Right lobe of liver (tissue), 6 donors: ENCODE data around the gene CD276. TPM values are rescaled to one million over a fixed set of nuclear protein-coding genes. Genes with fewer than 3 reads are reported as not detected.
"Not testable (repeated sequence)": the region's sequence is repeated elsewhere in the genome, so short reads cannot be mapped to it uniquely, and the experiment has no call there.

Source experiments
- ATAC-seq, 4 donors: fragments of 200-7000 bp; cut with Tn5 transposase; one replicate each; pipeline ENCODE4 v1.9.1; 2020; ENCODE audit warnings: mild to moderate bottlenecking in 4 of 4, moderate library complexity in 4 of 4
- DNase-seq, 3 donors: peaks; one replicate each; pipeline ENCODE4 v3.0.0-alpha.2; 2020
- H3K27ac ChIP-seq, 3 donors: fragments of 200-600 bp; one replicate each; pipeline ENCODE4 v1.8.0; 2022
- H3K27me3 ChIP-seq, 2 donors: fragments of 200-600 bp; one replicate each; pipeline ENCODE4 v1.8.0; 2022
- H3K36me3 ChIP-seq, 4 donors: fragments of 200-600 bp; sonication (generic) in 1 of 4; one replicate each; pipeline versions ENCODE4 v1.5.1 to v1.8.0; 2017 to 2022; ENCODE audit warnings: control low read depth in 1 of 4
- H3K4me1 ChIP-seq, 4 donors: fragments of 200-600 bp; sonication (generic) in 1 of 4; one replicate each; pipeline versions ENCODE4 v1.5.1 to v1.8.0; 2017 to 2022; ENCODE audit warnings: control low read depth in 1 of 4
- H3K4me3 ChIP-seq, 3 donors: fragments of 200-600 bp; one replicate each; pipeline ENCODE4 v1.8.0; 2022
- H3K9me3 ChIP-seq, 4 donors: fragments of 200-600 bp; sonication (generic) in 1 of 4; one replicate each; pipeline versions ENCODE4 v1.5.1 to v1.8.0; 2017 to 2022; ENCODE audit warnings: control low read depth in 1 of 4
- CTCF ChIP-seq, 4 donors: fragments of 200-600 bp in 3 of 4; fragments of 450-650 bp in 1 of 4; IDR thresholded peaks; one replicate each; pipeline versions ENCODE4 v1.5.1 to v1.8.0; 2016 to 2022; ENCODE audit warnings: antibody characterized with exemption in 4 of 4, mild to moderate bottlenecking in 2 of 4
- POLR2A ChIP-seq: fragments of 450-650 bp; IDR thresholded peaks from one replicate; pipeline ENCODE4 v1.6.1; 2017; ENCODE audit warnings: antibody characterized with exemption, mild to moderate bottlenecking
- WGBS: methylation state at CpG from one replicate; pipeline ENCODE4 v1.1.6; 2018; ENCODE audit warnings: low coverage, low lambda C conversion rate; ENCODE audit not compliant: insufficient coverage; ENCODE audit errors: missing lambda C conversion rate; 5-methylcytosine and 5-hydroxymethylcytosine counted together
- intact Hi-C, 2 donors: fragments of 100-400 bp; cut with DNase I; formaldehyde crosslinking; loops; one replicate each; pipeline versions ENCODE4 v1.11.2 to v1.14.1; 2022
- total RNA-seq, 6 experiments: library from RNA; depleted of rRNA in 2 of 6; stranded (reverse); fragments of >200 nt in 2 of 6; fragmentation: NEBNext Ultra II Directional in 3 of 6; extraction: Animal tissue kit (Norgen Biotek cat#: 25700) in 3 of 6; gene quantifications; one replicate each; pipeline versions ENCODE4 v1.1.0 to v1.2.4, GENCODE V29; 2016 to 2023
- donor health status: DM: no; HTN: yes; CAD: no.
- donor health status: DM: no; HTN: no; CAD: no.
- donor health status: DM: no; HTN: no; CAD: no.
- donor health status: DM: no; HTN: yes; CAD: no.
- donor health status: DM: no; HTN: yes; CAD: no.

CD276 gene
- total RNA-seq, 6 experiments from 2014 or later, result 18.8 to 56.5 (median 23.8) TPM

DNA sequence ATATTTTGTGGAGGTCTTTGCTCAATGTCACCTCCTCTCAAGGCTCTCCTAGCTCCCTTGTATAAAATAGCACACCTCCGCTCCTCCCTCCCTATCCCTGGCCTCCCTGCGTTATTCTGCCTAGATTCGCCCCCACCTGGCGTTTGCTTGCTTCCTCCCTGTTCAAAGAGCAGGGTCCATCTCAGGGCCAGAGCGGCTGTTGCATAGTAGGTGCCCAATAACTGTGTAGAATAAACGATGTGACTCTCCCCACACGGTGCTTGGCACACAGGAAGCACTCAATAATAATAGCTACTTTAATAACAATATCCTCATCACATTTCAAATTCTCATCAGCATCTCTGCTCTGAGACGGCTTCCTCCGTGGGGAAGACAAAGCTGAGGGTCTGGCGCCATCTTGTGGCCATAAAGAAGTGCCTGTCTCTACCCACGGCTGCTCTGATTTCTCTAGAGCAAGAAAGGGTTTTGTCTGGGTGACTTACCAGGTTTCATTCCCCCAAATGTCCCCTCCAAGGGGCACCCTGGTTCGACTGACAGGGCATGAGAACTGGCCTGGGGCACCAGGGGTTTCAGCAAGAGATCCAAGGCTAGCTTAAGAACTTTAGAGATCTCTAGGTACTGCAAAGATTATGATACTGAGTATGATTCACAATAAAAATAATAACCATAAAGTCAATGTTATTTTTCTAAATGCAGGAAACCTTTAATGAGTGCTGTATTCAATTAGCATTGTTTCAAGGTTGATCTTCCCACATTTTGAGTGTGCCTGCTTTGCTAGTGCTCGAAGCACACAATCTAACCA, 16.1 kb downstream of the CD276 start:
- H3K4me3 ChIP-seq, result no peak overlapping the region
- TF ChIP-seq POLR2A (no peak), CTCF (IDR thresholded peaks at IDR 0.05) (peak; percentile 90 to 96 (median 94))
- H3K27me3 ChIP-seq, result no peaks in the 10 kb centered on the region
- 24% methylated on average over 13 of the region's 13 CpGs for WGBS
- no peaks in the 10 kb centered on the region for H3K36me3 ChIP-seq
- peaks cover 0 to 7% (median 0%) of the 10 kb centered on the region in 4 donors for H3K4me1 ChIP-seq
- H3K9me3 ChIP-seq, result no peaks in the 10 kb centered on the region
- no peak overlapping the region for H3K27ac ChIP-seq
- intact Hi-C loops, result loop anchor here in 1 of 2 donors (5.0 kb wide), 1 partner anchor 143 kb away; no protein-coding TSS in a partner anchor
- ATAC-seq (peak; percentile 58 to 81 (median 69)), DNase-seq (peak in 2 of 3 donors; percentile 66 to 76)

GRCh38 chr15:73702311-73703239, 18.4 kb downstream of the CD276 start:
- not testable (repeated sequence) for H3K4me3 ChIP-seq, H3K27ac ChIP-seq, DNase-seq, H3K36me3 ChIP-seq, H3K9me3 ChIP-seq, H3K4me1 ChIP-seq, H3K27me3 ChIP-seq, ATAC-seq
- intact Hi-C loops, result loop anchor here in 1 of 2 donors (5.0 kb wide), 1 partner anchor 145 kb away; no protein-coding TSS in a partner anchor
- 58% methylated on average over 4 of the region's 33 CpGs for WGBS

- H3K36me3 ChIP-seq, H3K9me3 ChIP-seq, H3K4me1 ChIP-seq, H3K27ac ChIP-seq, H3K4me3 ChIP-seq, DNase-seq, H3K27me3 ChIP-seq, ATAC-seq: not testable (repeated sequence)
- intact Hi-C loops, result loop anchor here in 1 of 2 donors (5.0 kb wide), 1 partner anchor 146 kb away; no protein-coding TSS in a partner anchor
- 90% methylated on average over 5 of the region's 23 CpGs for WGBS
Observed at GRCh38 chr15:73703601-73704000, 19.4 kb downstream of the CD276 start.

GRCh38 chr15:73704142-73704868, 20.1 kb downstream of the CD276 start:
- not testable (repeated sequence) for H3K4me3 ChIP-seq, H3K36me3 ChIP-seq, ATAC-seq, H3K27ac ChIP-seq, H3K9me3 ChIP-seq, H3K4me1 ChIP-seq, H3K27me3 ChIP-seq, DNase-seq
- intact Hi-C loops, result loop anchor here in 1 of 2 donors (5.0 kb wide), 1 partner anchor 147 kb away; no protein-coding TSS in a partner anchor
- WGBS, result 57% methylated on average over 7 of the region's 23 CpGs

- peak in 2 of 3 donors; percentile 60 for DNase-seq
- Histone ChIP-seq H3K4me3 (no peak overlapping the region), H3K4me1 (no peaks in the 10 kb centered on the region), H3K9me3 (no peaks in the 10 kb centered on the region), H3K27me3 (no peaks in the 10 kb centered on the region), H3K36me3 (peaks cover 0 to 5% (median 1%) of the 10 kb centered on the region in 4 donors), H3K27ac (no peak overlapping the region)
- intact Hi-C loops, result loop anchor here in 1 of 2 donors (5.0 kb wide), 1 partner anchor 148 kb away; no protein-coding TSS in a partner anchor
- ATAC-seq, result peak; percentile 73 to 82 (median 80)
- peak; percentile 51 to 83 (median 76) for TF ChIP-seq CTCF (IDR thresholded peaks at IDR 0.05)
- TF ChIP-seq POLR2A, result no peak
- 37% methylated on average over 4 of the region's 13 CpGs for WGBS
Observed at GRCh38 chr15:73704869-73705645, 20.9 kb downstream of the CD276 start.
